H9 (cell line): Measurements from ENCODE around the gene DSN1. TPM values are rescaled to one million over a fixed set of nuclear protein-coding genes. Genes with fewer than 3 reads are reported as not detected.

ENCODE experiments used
- DNase-seq: peaks from one replicate; pipeline ENCODE4 v3.0.0-alpha.2; 2017
- H2AFZ ChIP-seq: one replicate; pipeline ENCODE4 v1.6.1; 2013; ENCODE audit warnings: mild to moderate bottlenecking, low read length, control low read depth, moderate library complexity
- H2AK5ac ChIP-seq: 2 replicates; pipeline ENCODE4 v1.6.1; 2013; ENCODE audit warnings: low read length, control low read depth, mixed read lengths; ENCODE audit not compliant: insufficient read length
- H2BK120ac ChIP-seq: one replicate; pipeline ENCODE4 v1.6.1; 2013; ENCODE audit warnings: low read depth, mild to moderate bottlenecking, low read length, control low read depth, inconsistent platforms; ENCODE audit not compliant: poor library complexity, severe bottlenecking
- H2BK12ac ChIP-seq: 2 replicates; pipeline ENCODE4 v1.6.1; 2013; ENCODE audit warnings: low read length, control low read depth, mixed read lengths, low read depth; ENCODE audit not compliant: insufficient read length
- H2BK15ac ChIP-seq: 2 replicates; pipeline ENCODE4 v1.6.1; 2013; ENCODE audit warnings: low read depth, low read length, control low read depth
- H2BK20ac ChIP-seq: one replicate; pipeline ENCODE4 v1.6.1; 2013; ENCODE audit warnings: low read depth, mild to moderate bottlenecking, low read length, control low read depth, inconsistent platforms; ENCODE audit not compliant: poor library complexity, severe bottlenecking
- H2BK5ac ChIP-seq: 2 replicates; pipeline ENCODE4 v1.6.1; 2013; ENCODE audit warnings: low read length, control low read depth, mixed read lengths; ENCODE audit not compliant: insufficient read length
- H3K14ac ChIP-seq: 2 replicates; pipeline ENCODE4 v1.6.1; 2013; ENCODE audit warnings: low read length, control low read depth; ENCODE audit not compliant: insufficient read depth
- H3K18ac ChIP-seq: 2 replicates; pipeline ENCODE4 v1.6.1; 2013; ENCODE audit warnings: low read depth, mild to moderate bottlenecking, mixed read lengths, low read length, control low read depth; ENCODE audit not compliant: insufficient read length
- H3K23ac ChIP-seq: 2 replicates; pipeline ENCODE4 v1.6.1; 2013; ENCODE audit warnings: low read length, control low read depth, mixed read lengths, low read depth; ENCODE audit not compliant: insufficient read length
- H3K23me2 ChIP-seq: 2 replicates; pipeline ENCODE4 v1.6.1; 2013; ENCODE audit warnings: low read depth, mild to moderate bottlenecking, mixed read lengths, low read length, control low read depth; ENCODE audit not compliant: insufficient read length, poor library complexity, severe bottlenecking
- H3K27ac ChIP-seq: 2 replicates; pipeline ENCODE4 v1.5.1; 2013; ENCODE audit warnings: low read length, control low read depth, mixed read lengths, low read depth; ENCODE audit not compliant: insufficient read length
- H3K27me3 ChIP-seq: 2 replicates; pipeline ENCODE4 v1.6.1; 2013; ENCODE audit warnings: low read length, control low read depth, inconsistent platforms; ENCODE audit not compliant: insufficient read depth
- H3K4ac ChIP-seq: 2 replicates; pipeline ENCODE4 v1.6.1; 2013; ENCODE audit warnings: low read depth, mild to moderate bottlenecking, control low read depth, inconsistent platforms, low read length, moderate library complexity
- H3K4me1 ChIP-seq: 2 replicates; pipeline ENCODE4 v1.6.1; 2013; ENCODE audit warnings: low read length, control low read depth, inconsistent platforms; ENCODE audit not compliant: insufficient read depth
- H3K4me2 ChIP-seq: 2 replicates; pipeline ENCODE4 v1.6.1; 2013; ENCODE audit warnings: low read length, control low read depth, mixed read lengths; ENCODE audit not compliant: insufficient read length, insufficient read depth
- H3K56ac ChIP-seq: 2 replicates; pipeline ENCODE4 v1.6.1; 2013; ENCODE audit warnings: low read depth, mild to moderate bottlenecking, mixed read lengths, low read length, control low read depth; ENCODE audit not compliant: insufficient read length
- H3K79me1 ChIP-seq: 2 replicates; pipeline ENCODE4 v1.6.1; 2013; ENCODE audit warnings: low read depth, mild to moderate bottlenecking, moderate library complexity, low read length, control low read depth, inconsistent platforms; ENCODE audit not compliant: insufficient read depth, poor library complexity, severe bottlenecking
- H3K79me2 ChIP-seq: 2 replicates; pipeline ENCODE4 v1.6.1; 2013; ENCODE audit warnings: low read length, control low read depth, inconsistent platforms; ENCODE audit not compliant: insufficient read depth
- H3K9ac ChIP-seq: 2 replicates; pipeline ENCODE4 v1.6.1; 2013; ENCODE audit warnings: low read length, control low read depth, mixed read lengths; ENCODE audit not compliant: insufficient read length; ENCODE audit errors: extremely low read depth
- H3K9me3 ChIP-seq: one replicate; pipeline ENCODE4 v1.6.1; 2013; ENCODE audit warnings: low read depth, low read length, inconsistent platforms; ENCODE audit not compliant: control insufficient read depth
- H3T11ph ChIP-seq: one replicate; pipeline ENCODE4 v1.6.1; 2013; ENCODE audit warnings: mild to moderate bottlenecking, low read length, control low read depth, inconsistent platforms
- H4K20me1 ChIP-seq: one replicate; pipeline ENCODE4 v1.6.1; 2013; ENCODE audit not compliant: control insufficient read depth, insufficient read length, insufficient read depth
- H4K5ac ChIP-seq: 2 replicates; pipeline ENCODE4 v1.6.1; 2013; ENCODE audit warnings: low read depth, mild to moderate bottlenecking, mixed read lengths, low read length, control low read depth; ENCODE audit not compliant: insufficient read length
- H4K8ac ChIP-seq: replicated peaks from 2 replicates; pipeline ENCODE4 v1.6.1; 2013; ENCODE audit warnings: low read length, control low read depth, mixed read lengths, low read depth; ENCODE audit not compliant: insufficient read length
- H4K91ac ChIP-seq: 2 replicates; pipeline ENCODE4 v1.6.1; 2013; ENCODE audit warnings: low read depth, mild to moderate bottlenecking, moderate library complexity, mixed read lengths, low read length, control low read depth; ENCODE audit not compliant: insufficient read length
- H3K27ac Mint-ChIP-seq, 3 experiments: 2 replicates in 2 of 3; 3 replicates in 1 of 3; pipeline ENCODE4 v1.8.0; 2020 to 2021; ENCODE audit warnings: mixed read lengths in 3 of 3, mild to moderate bottlenecking in 1 of 3, moderate library complexity in 1 of 3
- H3K27me3 Mint-ChIP-seq: 2 replicates; pipeline ENCODE4 v1.8.0; 2021; ENCODE audit warnings: low read depth, mild to moderate bottlenecking, moderate library complexity, mixed read lengths
- H3K36me3 Mint-ChIP-seq, 3 experiments: 2 replicates in 2 of 3; 3 replicates in 1 of 3; pipeline ENCODE4 v1.8.0; 2020 to 2021; ENCODE audit warnings: low read depth in 3 of 3, mixed read lengths in 3 of 3; ENCODE audit not compliant: insufficient read depth in 1 of 3
- H3K4me1 Mint-ChIP-seq, 2 experiments: 2 replicates each; pipeline ENCODE4 v1.8.0; 2020; ENCODE audit warnings: mixed read lengths in 2 of 2
- H3K4me3 Mint-ChIP-seq, 2 experiments: 2 replicates in 1 of 2; 3 replicates in 1 of 2; pipeline ENCODE4 v1.8.0; 2020 to 2021; ENCODE audit warnings: mild to moderate bottlenecking in 2 of 2, mixed read lengths in 2 of 2, moderate library complexity in 1 of 2
- H3K9me3 Mint-ChIP-seq, 2 experiments: 2 replicates in 1 of 2; 3 replicates in 1 of 2; pipeline ENCODE4 v1.8.0; 2020; ENCODE audit warnings: mild to moderate bottlenecking in 2 of 2, mixed read lengths in 2 of 2, moderate library complexity in 1 of 2
- WGBS: extraction: QIAGEN DNeasy Blood & Tissue Kit; methylation state at CpG from one replicate; pipeline ENCODE4 v1.1.7; 2013; ENCODE audit warnings: missing lambda C conversion rate, low lambda C conversion rate, mixed read lengths; ENCODE audit not compliant: insufficient read length; ENCODE audit errors: extremely low coverage; 5-methylcytosine and 5-hydroxymethylcytosine counted together
- total RNA-seq: library from RNA; stranded (reverse); gene quantifications from 2 replicates; pipeline ENCODE4 v1.2.1, GENCODE V29; 2021
- TF ChIP-seq, protein P1 (sequence below): fragments of 200-600 bp; sonication (generic); conservative IDR thresholded peaks from 3 replicates; pipeline ENCODE4 v1.8.0; 2021; ENCODE audit warnings: antibody characterized with exemption, mild to moderate bottlenecking

Gene DSN1
- total RNA-seq, 1 experiment from 2014 or later = 22.8 TPM

DNA sequence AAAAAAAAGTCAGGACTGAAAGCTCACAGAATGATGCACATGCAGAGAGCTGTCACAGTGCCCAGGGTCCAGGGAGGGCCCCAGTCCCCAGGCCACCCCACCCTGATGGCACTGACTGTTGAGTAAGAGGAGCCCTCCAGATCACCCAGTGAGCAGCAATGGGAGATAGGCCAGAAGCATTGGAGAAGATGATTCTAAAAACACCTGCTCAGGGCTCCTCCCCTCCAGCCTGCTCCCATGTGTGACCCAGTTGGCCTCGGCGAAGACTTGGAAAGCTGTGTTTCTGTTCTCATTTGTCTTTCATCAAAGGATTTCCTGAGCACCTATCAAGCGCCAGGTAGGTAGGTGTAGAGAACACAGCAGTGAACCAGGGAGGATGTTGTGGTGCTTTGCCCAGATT lies 43.9 kb upstream of the DSN1 start:
- no peak overlapping the region for H3T11ph ChIP-seq
- no peak overlapping the region for H3K9ac ChIP-seq
- H3K79me1 ChIP-seq = no peaks in the 10 kb centered on the region
- no CpG with 5 or more reads among the region's 3 CpGs for WGBS
- H2BK5ac ChIP-seq = no peak overlapping the region
- no peaks in the 10 kb centered on the region for H3K9me3 Mint-ChIP-seq
- no peaks in the 10 kb centered on the region for H3K23me2 ChIP-seq
- no peak overlapping the region for H4K91ac ChIP-seq
- no peak overlapping the region for H2AFZ ChIP-seq
- H3K14ac ChIP-seq = no peak overlapping the region
- no peak overlapping the region for H3K23ac ChIP-seq
- H3K4me3 Mint-ChIP-seq = no peak overlapping the region
- H3K27me3 ChIP-seq = no peaks in the 10 kb centered on the region
- H2BK20ac ChIP-seq = no peak overlapping the region
- no peak overlapping the region for H4K5ac ChIP-seq
- H4K8ac ChIP-seq = no peak overlapping the region
- no peak overlapping the region for H3K4me2 ChIP-seq
- H3K4me1 Mint-ChIP-seq = peaks cover 18 to 23% of the 10 kb centered on the region in 2 experiments
- no peak overlapping the region for H2BK15ac ChIP-seq
- TF ChIP-seq, protein P1, sequence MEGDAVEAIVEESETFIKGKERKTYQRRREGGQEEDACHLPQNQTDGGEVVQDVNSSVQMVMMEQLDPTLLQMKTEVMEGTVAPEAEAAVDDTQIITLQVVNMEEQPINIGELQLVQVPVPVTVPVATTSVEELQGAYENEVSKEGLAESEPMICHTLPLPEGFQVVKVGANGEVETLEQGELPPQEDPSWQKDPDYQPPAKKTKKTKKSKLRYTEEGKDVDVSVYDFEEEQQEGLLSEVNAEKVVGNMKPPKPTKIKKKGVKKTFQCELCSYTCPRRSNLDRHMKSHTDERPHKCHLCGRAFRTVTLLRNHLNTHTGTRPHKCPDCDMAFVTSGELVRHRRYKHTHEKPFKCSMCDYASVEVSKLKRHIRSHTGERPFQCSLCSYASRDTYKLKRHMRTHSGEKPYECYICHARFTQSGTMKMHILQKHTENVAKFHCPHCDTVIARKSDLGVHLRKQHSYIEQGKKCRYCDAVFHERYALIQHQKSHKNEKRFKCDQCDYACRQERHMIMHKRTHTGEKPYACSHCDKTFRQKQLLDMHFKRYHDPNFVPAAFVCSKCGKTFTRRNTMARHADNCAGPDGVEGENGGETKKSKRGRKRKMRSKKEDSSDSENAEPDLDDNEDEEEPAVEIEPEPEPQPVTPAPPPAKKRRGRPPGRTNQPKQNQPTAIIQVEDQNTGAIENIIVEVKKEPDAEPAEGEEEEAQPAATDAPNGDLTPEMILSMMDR = no peak
- no peaks in the 10 kb centered on the region for H3K79me2 ChIP-seq
- DNase-seq = no peak
- H3K9me3 ChIP-seq = no peaks in the 10 kb centered on the region
- H2AK5ac ChIP-seq = no peak overlapping the region
- no peaks in the 10 kb centered on the region for H4K20me1 ChIP-seq
- H3K27ac ChIP-seq = no peak overlapping the region
- no peaks in the 10 kb centered on the region for H3K27me3 Mint-ChIP-seq
- H3K56ac ChIP-seq = no peak overlapping the region
- no peak overlapping the region for H2BK120ac ChIP-seq
- no peak overlapping the region; a peak in 1 of 7 replicates for H3K27ac Mint-ChIP-seq
- H3K18ac ChIP-seq = no peak overlapping the region
- H2BK12ac ChIP-seq = no peak overlapping the region
- no peaks in the 10 kb centered on the region for H3K4me1 ChIP-seq
- H3K36me3 Mint-ChIP-seq = peaks cover 14 to 57% (median 51%) of the 10 kb centered on the region in 3 experiments; a peak in 6 of 7 replicates
- no peak overlapping the region for H3K4ac ChIP-seq
